A549 (cell line): ENCODE data around the gene APAF1.

Experiments used
- CEBPB ChIP-seq, 2 experiments: fragments of >200 bp in 1 of 2; sonication (Bioruptor Twin) in 1 of 2; formaldehyde crosslinking in 1 of 2; IDR thresholded peaks; 2 replicates each; pipeline ENCODE4 v1.6.1; 2012 to 2016
- KDM1A ChIP-seq: fragments of 200-600 bp; sonication (generic); IDR thresholded peaks from 2 replicates; pipeline ENCODE4 v1.6.1; 2016; ENCODE audit warnings: low read depth, mild to moderate bottlenecking
- MYC ChIP-seq: IDR thresholded peaks from 2 replicates; pipeline ENCODE4 v1.6.1; 2012; ENCODE audit warnings: mild to moderate bottlenecking, inconsistent platforms, low read length, improper control_type of control experiment, borderline replicate concordance
- NR3C1 ChIP-seq: fragments of >200 bp; sonication (Bioruptor Twin); formaldehyde crosslinking; IDR thresholded peaks from 3 replicates; pipeline ENCODE4 v1.6.1; 2017
- POLR2A ChIP-seq: IDR thresholded peaks from 2 replicates; pipeline ENCODE4 v1.6.1; 2012; ENCODE audit warnings: mild to moderate bottlenecking, low read length
- RAD21 ChIP-seq, 2 experiments: fragments of >200 bp in 1 of 2; sonication (Bioruptor Twin) in 1 of 2; formaldehyde crosslinking in 1 of 2; IDR thresholded peaks in 1 of 2; conservative IDR thresholded peaks in 1 of 2; 2 replicates in 1 of 2; 3 replicates in 1 of 2; pipeline ENCODE4 v1.6.1; 2012 to 2018; ENCODE audit warnings: inconsistent platforms in 1 of 2
- RCOR1 ChIP-seq: fragments of 150-350 bp; IDR thresholded peaks from 2 replicates; pipeline ENCODE4 v1.6.1; 2014; ENCODE audit warnings: antibody characterized with exemption, low read length, low read depth
- SMC3 ChIP-seq: fragments of >200 bp; sonication (Bioruptor Twin); formaldehyde crosslinking; IDR thresholded peaks from 3 replicates; pipeline ENCODE4 v1.6.1; 2018; ENCODE audit warnings: inconsistent platforms
- ZC3H11A ChIP-seq: fragments of 450-650 bp; IDR thresholded peaks from 2 replicates; pipeline ENCODE4 v1.6.1; 2014; ENCODE audit warnings: antibody characterized with exemption, mild to moderate bottlenecking
- TF ChIP-seq, protein P1 (sequence below): fragments of 200-600 bp; sonication (generic); IDR thresholded peaks from 2 replicates; pipeline ENCODE4 v1.6.1; 2016; ENCODE audit warnings: antibody characterized with exemption, mild to moderate bottlenecking, moderate library complexity
- TF ChIP-seq, protein P2 (sequence below): fragments of >200 bp; sonication (Bioruptor Twin); formaldehyde crosslinking; IDR thresholded peaks from 3 replicates; pipeline ENCODE4 v1.5.1; 2016

- TF ChIP-seq, protein P1, sequence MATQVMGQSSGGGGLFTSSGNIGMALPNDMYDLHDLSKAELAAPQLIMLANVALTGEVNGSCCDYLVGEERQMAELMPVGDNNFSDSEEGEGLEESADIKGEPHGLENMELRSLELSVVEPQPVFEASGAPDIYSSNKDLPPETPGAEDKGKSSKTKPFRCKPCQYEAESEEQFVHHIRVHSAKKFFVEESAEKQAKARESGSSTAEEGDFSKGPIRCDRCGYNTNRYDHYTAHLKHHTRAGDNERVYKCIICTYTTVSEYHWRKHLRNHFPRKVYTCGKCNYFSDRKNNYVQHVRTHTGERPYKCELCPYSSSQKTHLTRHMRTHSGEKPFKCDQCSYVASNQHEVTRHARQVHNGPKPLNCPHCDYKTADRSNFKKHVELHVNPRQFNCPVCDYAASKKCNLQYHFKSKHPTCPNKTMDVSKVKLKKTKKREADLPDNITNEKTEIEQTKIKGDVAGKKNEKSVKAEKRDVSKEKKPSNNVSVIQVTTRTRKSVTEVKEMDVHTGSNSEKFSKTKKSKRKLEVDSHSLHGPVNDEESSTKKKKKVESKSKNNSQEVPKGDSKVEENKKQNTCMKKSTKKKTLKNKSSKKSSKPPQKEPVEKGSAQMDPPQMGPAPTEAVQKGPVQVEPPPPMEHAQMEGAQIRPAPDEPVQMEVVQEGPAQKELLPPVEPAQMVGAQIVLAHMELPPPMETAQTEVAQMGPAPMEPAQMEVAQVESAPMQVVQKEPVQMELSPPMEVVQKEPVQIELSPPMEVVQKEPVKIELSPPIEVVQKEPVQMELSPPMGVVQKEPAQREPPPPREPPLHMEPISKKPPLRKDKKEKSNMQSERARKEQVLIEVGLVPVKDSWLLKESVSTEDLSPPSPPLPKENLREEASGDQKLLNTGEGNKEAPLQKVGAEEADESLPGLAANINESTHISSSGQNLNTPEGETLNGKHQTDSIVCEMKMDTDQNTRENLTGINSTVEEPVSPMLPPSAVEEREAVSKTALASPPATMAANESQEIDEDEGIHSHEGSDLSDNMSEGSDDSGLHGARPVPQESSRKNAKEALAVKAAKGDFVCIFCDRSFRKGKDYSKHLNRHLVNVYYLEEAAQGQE, result no peak
- TF ChIP-seq POLR2A, result no peak
- TF ChIP-seq, protein P2, sequence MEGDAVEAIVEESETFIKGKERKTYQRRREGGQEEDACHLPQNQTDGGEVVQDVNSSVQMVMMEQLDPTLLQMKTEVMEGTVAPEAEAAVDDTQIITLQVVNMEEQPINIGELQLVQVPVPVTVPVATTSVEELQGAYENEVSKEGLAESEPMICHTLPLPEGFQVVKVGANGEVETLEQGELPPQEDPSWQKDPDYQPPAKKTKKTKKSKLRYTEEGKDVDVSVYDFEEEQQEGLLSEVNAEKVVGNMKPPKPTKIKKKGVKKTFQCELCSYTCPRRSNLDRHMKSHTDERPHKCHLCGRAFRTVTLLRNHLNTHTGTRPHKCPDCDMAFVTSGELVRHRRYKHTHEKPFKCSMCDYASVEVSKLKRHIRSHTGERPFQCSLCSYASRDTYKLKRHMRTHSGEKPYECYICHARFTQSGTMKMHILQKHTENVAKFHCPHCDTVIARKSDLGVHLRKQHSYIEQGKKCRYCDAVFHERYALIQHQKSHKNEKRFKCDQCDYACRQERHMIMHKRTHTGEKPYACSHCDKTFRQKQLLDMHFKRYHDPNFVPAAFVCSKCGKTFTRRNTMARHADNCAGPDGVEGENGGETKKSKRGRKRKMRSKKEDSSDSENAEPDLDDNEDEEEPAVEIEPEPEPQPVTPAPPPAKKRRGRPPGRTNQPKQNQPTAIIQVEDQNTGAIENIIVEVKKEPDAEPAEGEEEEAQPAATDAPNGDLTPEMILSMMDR, result no peak
- TF ChIP-seq MYC, result no peak
- no peak for TF ChIP-seq RCOR1
- no peak for TF ChIP-seq SMC3
- no peak for TF ChIP-seq NR3C1
- no peak for TF ChIP-seq KDM1A
- TF ChIP-seq RAD21 (conservative IDR thresholded peaks at IDR 0.05 in 1 of 2, IDR thresholded peaks at IDR 0.05 in 1 of 2), result no peak
- no peak for TF ChIP-seq ZC3H11A
- no peak for TF ChIP-seq CEBPB (IDR thresholded peaks at IDR 0.05)
Measured at GRCh38 chr12:98750511-98750910, 105.4 kb downstream of the APAF1 start.
